Stimulated activated CD8-positive, alpha-beta memory T cell treated with anti-CD3 and anti-CD28 coated beads, Interleukin-15, amount 100 ng/mL, for 4 hours (primary cell): Measurements from ENCODE around the gene TRANK1.

Experiments
- DNase-seq, 2 donors: peaks; one replicate each; pipeline ENCODE4 v3.0.0-alpha.2; 2020; ENCODE audit warnings: low read depth in 2 of 2

The TRANK1 gene

GRCh38 chr3:36803091-36803791 is 141.6 kb downstream of the TRANK1 start:
- DNase-seq: no peak

- no peak for DNase-seq
These were observed 144.2 kb downstream of the TRANK1 start for GRCh38 chr3:36800533-36801116.

- no peak for DNase-seq
These were observed 148.0 kb downstream of the TRANK1 start for GRCh38 chr3:36796881-36797280.

GRCh38 chr3:36796161-36796560 is 148.7 kb downstream of the TRANK1 start:
- DNase-seq: no peak

- no peak for DNase-seq
These were observed 149.2 kb downstream of the TRANK1 start for GRCh38 chr3:36795622-36796021.

GRCh38 chr3:36792342-36792741 is 152.5 kb downstream of the TRANK1 start:
- no peak for DNase-seq

GRCh38 chr3:36790765-36791164 is 154.1 kb downstream of the TRANK1 start:
- DNase-seq: no peak

GRCh38 chr3:36786921-36787890 is 157.6 kb downstream of the TRANK1 start:
- DNase-seq: no peak

- DNase-seq: no peak
These were observed 160.7 kb downstream of the TRANK1 start for GRCh38 chr3:36784138-36784635.

GRCh38 chr3:36777424-36778218 is 167.2 kb downstream of the TRANK1 start:
- no peak for DNase-seq
